ENCODE measurements around the gene PIGZ.

DNA sequence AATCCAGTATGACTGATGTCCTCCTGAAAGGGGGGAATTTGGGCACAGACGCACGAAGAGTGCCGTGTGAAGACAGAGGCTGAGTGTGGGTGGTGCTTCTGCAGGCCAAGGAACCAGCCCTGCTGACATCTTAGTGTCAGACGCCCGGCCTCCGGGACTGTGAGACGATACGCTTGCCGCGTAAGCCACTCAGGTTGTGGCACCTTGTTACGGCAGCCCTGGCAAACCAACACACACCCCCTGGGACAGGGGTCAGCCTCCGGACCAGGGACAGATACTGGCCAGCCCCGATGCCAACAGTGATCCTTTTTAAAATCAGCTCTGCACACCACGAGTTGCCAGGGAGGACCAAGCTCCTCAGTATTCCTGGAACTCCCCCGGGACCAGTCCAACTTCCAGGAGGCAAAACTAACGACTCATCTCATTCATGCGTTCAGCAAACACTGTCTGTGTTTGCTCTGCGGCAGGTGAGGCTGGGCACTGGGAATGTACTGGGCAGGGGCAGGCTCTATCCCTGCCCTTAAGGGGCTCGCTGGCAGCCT lies 21.2 kb upstream of the PIGZ start:
- TF ChIP-seq, protein P1, sequence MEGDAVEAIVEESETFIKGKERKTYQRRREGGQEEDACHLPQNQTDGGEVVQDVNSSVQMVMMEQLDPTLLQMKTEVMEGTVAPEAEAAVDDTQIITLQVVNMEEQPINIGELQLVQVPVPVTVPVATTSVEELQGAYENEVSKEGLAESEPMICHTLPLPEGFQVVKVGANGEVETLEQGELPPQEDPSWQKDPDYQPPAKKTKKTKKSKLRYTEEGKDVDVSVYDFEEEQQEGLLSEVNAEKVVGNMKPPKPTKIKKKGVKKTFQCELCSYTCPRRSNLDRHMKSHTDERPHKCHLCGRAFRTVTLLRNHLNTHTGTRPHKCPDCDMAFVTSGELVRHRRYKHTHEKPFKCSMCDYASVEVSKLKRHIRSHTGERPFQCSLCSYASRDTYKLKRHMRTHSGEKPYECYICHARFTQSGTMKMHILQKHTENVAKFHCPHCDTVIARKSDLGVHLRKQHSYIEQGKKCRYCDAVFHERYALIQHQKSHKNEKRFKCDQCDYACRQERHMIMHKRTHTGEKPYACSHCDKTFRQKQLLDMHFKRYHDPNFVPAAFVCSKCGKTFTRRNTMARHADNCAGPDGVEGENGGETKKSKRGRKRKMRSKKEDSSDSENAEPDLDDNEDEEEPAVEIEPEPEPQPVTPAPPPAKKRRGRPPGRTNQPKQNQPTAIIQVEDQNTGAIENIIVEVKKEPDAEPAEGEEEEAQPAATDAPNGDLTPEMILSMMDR (conservative IDR thresholded peaks at IDR 0.05; ENCODE audit: low read depth, low read length), result no peak
- TF ChIP-seq EZH2 (IDR thresholded peaks at IDR 0.05; ENCODE audit: borderline replicate concordance, low read depth, low read length, poor library complexity, severe bottlenecking), result no peak
